IMR-90 (cell line): ENCODE results near the gene MAP3K9. TPM values are rescaled to one million over a fixed set of nuclear protein-coding genes. Genes with fewer than 3 reads are reported as not detected.

ENCODE experiments used
- ATAC-seq: fragments of 200-7000 bp; cut with Tn5 transposase; 2 replicates; pipeline ENCODE4 v1.9.1; 2020; ENCODE audit warnings: low read depth, mild to moderate bottlenecking, moderate library complexity
- BruUV-seq: library from RNA; stranded (reverse); fragments of 400-500 nt; replicated peaks from 2 replicates; lab custom pipeline; 2021; lab: Mats Ljungman, UMichigan
- CTCF ChIA-PET: fragments of 300-600 bp; formaldehyde crosslinking; extraction: SDS; loops from one replicate; lab custom pipeline; 2021; ENCODE audit warnings: antibody characterized with exemption; lab: Yijun Ruan, JAX
- POLR2A ChIA-PET: fragments of 300-600 bp; sonication (Branson Sonifier 250); formaldehyde crosslinking; loops from one replicate; lab custom pipeline; 2022; ENCODE audit warnings: antibody characterized with exemption; ENCODE audit not compliant: unreplicated experiment; lab: Charles Lee
- DNase-seq: peaks from one replicate; pipeline ENCODE4 v3.0.0; 2013
- H2AFZ ChIP-seq: replicated peaks from 2 replicates; pipeline ENCODE3; 2013; ENCODE audit warnings: low read length, mild to moderate bottlenecking; ENCODE audit not compliant: poor library complexity
- H2AK5ac ChIP-seq: 2 replicates; pipeline ENCODE4 v1.6.1; 2013; ENCODE audit warnings: low read depth, low read length, inconsistent platforms
- H2AK9ac ChIP-seq: replicated peaks from 2 replicates; pipeline ENCODE3; 2013; ENCODE audit warnings: mild to moderate bottlenecking, low read depth, low read length, moderate library complexity; ENCODE audit not compliant: poor library complexity
- H2BK120ac ChIP-seq: 2 replicates; pipeline ENCODE4 v1.6.1; 2013; ENCODE audit warnings: low read depth, low read length, inconsistent platforms
- H2BK15ac ChIP-seq: 3 replicates; pipeline ENCODE4 v1.6.1; 2013; ENCODE audit warnings: low read depth, low read length, inconsistent platforms
- H2BK20ac ChIP-seq: 2 replicates; pipeline ENCODE4 v1.6.1; 2013; ENCODE audit warnings: low read depth, mild to moderate bottlenecking, inconsistent platforms, low read length, moderate library complexity
- H2BK5ac ChIP-seq: 2 replicates; pipeline ENCODE4 v1.6.1; 2013; ENCODE audit warnings: mild to moderate bottlenecking, low read depth, low read length, inconsistent platforms; ENCODE audit not compliant: poor library complexity, severe bottlenecking
- H3K14ac ChIP-seq: replicated peaks from 2 replicates; pipeline ENCODE4 v1.6.1; 2013; ENCODE audit warnings: low read depth, low read length, inconsistent platforms
- H3K18ac ChIP-seq: 2 replicates; pipeline ENCODE4 v1.6.1; 2013; ENCODE audit warnings: low read depth, low read length, control low read depth
- H3K23ac ChIP-seq: 2 replicates; pipeline ENCODE4 v1.6.1; 2013; ENCODE audit warnings: low read depth, low read length, inconsistent platforms
- H3K27ac ChIP-seq: 2 replicates; pipeline ENCODE4 v1.5.1; 2013; ENCODE audit warnings: mild to moderate bottlenecking, control low read depth, low read length; ENCODE audit not compliant: insufficient read depth
- H3K27me3 ChIP-seq: 2 replicates; pipeline ENCODE4 v1.6.1; 2013; ENCODE audit warnings: low read length; ENCODE audit not compliant: control insufficient read depth, insufficient read depth
- H3K36me3 ChIP-seq: 2 replicates; pipeline ENCODE4 v1.6.1; 2013; ENCODE audit warnings: low read length, mixed read lengths; ENCODE audit not compliant: control insufficient read depth, insufficient read depth
- H3K4ac ChIP-seq: 2 replicates; pipeline ENCODE4 v1.6.1; 2013; ENCODE audit warnings: low read depth, low read length, inconsistent platforms
- H3K4me1 ChIP-seq: 2 replicates; pipeline ENCODE4 v1.6.1; 2013; ENCODE audit warnings: low read length, mixed read lengths; ENCODE audit not compliant: control insufficient read depth, insufficient read depth
- H3K4me2 ChIP-seq: 2 replicates; pipeline ENCODE4 v1.6.1; 2013; ENCODE audit warnings: low read depth, mild to moderate bottlenecking, control low read depth, low read length, moderate library complexity
- H3K4me3 ChIP-seq: 2 replicates; pipeline ENCODE4 v1.5.1; 2013; ENCODE audit warnings: low read depth, mild to moderate bottlenecking, control low read depth, low read length, moderate library complexity; ENCODE audit not compliant: insufficient read depth
- H3K56ac ChIP-seq: 2 replicates; pipeline ENCODE4 v1.6.1; 2013; ENCODE audit warnings: low read length, inconsistent platforms; ENCODE audit not compliant: insufficient read depth; ENCODE audit errors: extremely low read depth
- H3K79me1 ChIP-seq, 2 experiments: 2 replicates each; pipeline ENCODE4 v1.6.1; 2013; ENCODE audit warnings: low read length in 2 of 2, inconsistent platforms in 1 of 2, low read depth in 1 of 2
- H3K9ac ChIP-seq: 2 replicates; pipeline ENCODE4 v1.6.1; 2013; ENCODE audit warnings: low read depth, low read length, control low read depth
- H3K9me1 ChIP-seq: 2 replicates; pipeline ENCODE4 v1.6.1; 2013; ENCODE audit warnings: low read length, inconsistent platforms; ENCODE audit not compliant: insufficient read depth
- H3K9me3 ChIP-seq: 2 replicates; pipeline ENCODE4 v1.6.1; 2013; ENCODE audit warnings: low read length; ENCODE audit not compliant: control insufficient read depth, insufficient read depth
- H4K20me1 ChIP-seq: 2 replicates; pipeline ENCODE4 v1.6.1; 2013; ENCODE audit warnings: low read length, inconsistent platforms; ENCODE audit not compliant: insufficient read depth
- H4K5ac ChIP-seq: 2 replicates; pipeline ENCODE4 v1.6.1; 2013; ENCODE audit warnings: mild to moderate bottlenecking, low read depth, low read length, control low read depth
- H4K8ac ChIP-seq, 2 experiments: 2 replicates each; pipeline ENCODE4 v1.6.1; 2013; ENCODE audit warnings: low read depth in 2 of 2, low read length in 2 of 2, control low read depth in 1 of 2, inconsistent platforms in 1 of 2
- H4K91ac ChIP-seq: 2 replicates; pipeline ENCODE4 v1.6.1; 2013; ENCODE audit warnings: low read depth, low read length, inconsistent platforms; ENCODE audit not compliant: insufficient read depth
- CEBPB ChIP-seq: IDR thresholded peaks from 2 replicates; pipeline ENCODE4 v1.6.1; 2012; ENCODE audit warnings: low read depth, low read length, improper control_type of control experiment
- CHD1 ChIP-seq: IDR thresholded peaks from 2 replicates; pipeline ENCODE4 v1.6.1; 2012; ENCODE audit warnings: low read depth, low read length, improper control_type of control experiment
- FOS ChIP-seq: fragments of 150-350 bp; IDR thresholded peaks from 2 replicates; pipeline ENCODE4 v1.6.1; 2016; ENCODE audit warnings: low read depth, low read length
- MAFK ChIP-seq: IDR thresholded peaks from 2 replicates; pipeline ENCODE4 v1.6.1; 2012; ENCODE audit warnings: low read depth, low read length, improper control_type of control experiment
- MAZ ChIP-seq: IDR thresholded peaks from 2 replicates; pipeline ENCODE4 v1.6.1; 2012; ENCODE audit warnings: low read depth, mild to moderate bottlenecking, low read length, improper control_type of control experiment, moderate library complexity, borderline replicate concordance
- MXI1 ChIP-seq: IDR thresholded peaks from 2 replicates; pipeline ENCODE4 v1.6.1; 2012; ENCODE audit warnings: low read depth, mild to moderate bottlenecking, low read length, moderate library complexity, borderline replicate concordance
- NFE2L2 ChIP-seq: fragments of 150-350 bp; IDR thresholded peaks from 2 replicates; pipeline ENCODE4 v1.6.1; 2016; ENCODE audit warnings: low read depth, mild to moderate bottlenecking, low read length
- RAD21 ChIP-seq: IDR thresholded peaks from 2 replicates; pipeline ENCODE4 v1.6.1; 2012; ENCODE audit warnings: low read length, improper control_type of control experiment
- RCOR1 ChIP-seq: IDR thresholded peaks from 2 replicates; pipeline ENCODE4 v1.6.1; 2012; ENCODE audit warnings: mild to moderate bottlenecking, low read length, improper control_type of control experiment; ENCODE audit not compliant: insufficient replicate concordance
- RFX5 ChIP-seq: IDR thresholded peaks from 2 replicates; pipeline ENCODE4 v1.8.0; 2012; ENCODE audit warnings: low read depth, mild to moderate bottlenecking, low read length, moderate library complexity
- SMC3 ChIP-seq: fragments of 150-350 bp; IDR thresholded peaks from 2 replicates; pipeline ENCODE4 v1.6.1; 2016; ENCODE audit warnings: low read depth, mild to moderate bottlenecking, antibody characterized with exemption, low read length, moderate library complexity
- dilution Hi-C: fragments of 300-500 bp; cut with HindIII; formaldehyde crosslinking; loops from one replicate; pipeline ENCODE4 v1.14.3; 2018; ENCODE audit warnings: low sequenced_read_pairs; ENCODE audit not compliant: unreplicated experiment
- in situ Hi-C: fragments of 300-500 bp; cut with MboI; formaldehyde crosslinking; loops from 3 replicates; pipeline ENCODE4 v1.14.3; 2019; ENCODE audit warnings: low sequenced_read_pairs, inconsistent platforms, mixed read lengths
- intact Hi-C: fragments of 100-400 bp; cut with micrococcal nuclease; formaldehyde crosslinking; loops from 2 replicates; pipeline ENCODE4 v1.10.0; 2022
- polyA plus RNA-seq, 3 experiments: library from polyadenylated mRNA; depleted of rRNA; stranded (reverse); fragments of >200 nt; gene quantifications; 2 replicates each; pipeline ENCODE4 v1.2.3, GENCODE V29; 2012; ENCODE audit warnings: low replicate concordance in 1 of 3
- total RNA-seq: library from RNA; depleted of rRNA; stranded (reverse); fragments of >200 nt; gene quantifications from 2 replicates; pipeline ENCODE4 v1.2.3, GENCODE V29; 2012
- TF ChIP-seq, protein P1 (sequence below): fragments of 150-350 bp; IDR thresholded peaks from 2 replicates; pipeline ENCODE4 v1.6.1; 2016; ENCODE audit warnings: low read depth, mild to moderate bottlenecking, low read length, moderate library complexity, borderline replicate concordance
- TF ChIP-seq, protein P2 (sequence below): fragments of 150-350 bp; IDR thresholded peaks from 2 replicates; pipeline ENCODE4 v1.6.1; 2017; ENCODE audit warnings: mild to moderate bottlenecking, antibody characterized with exemption, low read length, low read depth
- TF ChIP-seq, protein P3 (sequence below): conservative IDR thresholded peaks from 2 replicates; pipeline ENCODE4 v1.5.1; 2012; ENCODE audit warnings: mild to moderate bottlenecking, low read depth, low read length, improper control_type of control experiment

Gene MAP3K9
- total and polyA plus RNA-seq, 2 of the 4 experiments (the other 2 are of a cell fraction), result 0.17 to 0.18 TPM

DNA sequence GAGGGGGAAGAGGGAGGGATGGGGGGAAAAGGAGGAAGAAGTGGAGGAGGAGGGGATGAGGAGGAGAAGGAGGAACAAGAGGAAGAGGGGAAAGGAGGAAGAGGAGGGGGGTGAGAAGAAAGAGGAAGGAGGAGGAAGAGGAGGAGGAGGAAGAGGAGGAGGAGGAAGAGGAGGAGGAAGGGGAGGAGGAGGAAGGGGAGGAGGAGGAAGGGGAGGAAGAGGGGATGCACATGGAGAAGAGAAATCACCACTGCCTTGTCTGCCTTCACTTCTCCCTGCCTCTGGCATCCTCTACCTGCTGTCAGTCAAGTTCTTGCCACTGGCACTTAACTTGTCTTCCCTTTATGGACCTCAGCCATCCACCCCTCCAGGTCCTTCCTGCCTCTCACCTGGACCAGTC is 107.7 kb downstream of the MAP3K9 start:
- no peak for ATAC-seq

More for the DNA sequence above, 107.7 kb downstream of the MAP3K9 start:
- Histone ChIP-seq H3K23ac (no peak overlapping the region), H3K9me3 (no peaks in the 10 kb centered on the region), H3K36me3 (no peaks in the 10 kb centered on the region), H3K27ac (no peak overlapping the region), H2BK15ac (no peak overlapping the region), H3K14ac (no peak overlapping the region), H3K9ac (no peak overlapping the region), H3K4ac (no peak overlapping the region), H3K18ac (no peak overlapping the region), H2BK120ac (no peak overlapping the region), H4K5ac (no peak overlapping the region), H3K79me1 (no peaks in the 10 kb centered on the region), H3K4me2 (no peak overlapping the region), H4K20me1 (no peaks in the 10 kb centered on the region), H4K91ac (no peak overlapping the region), H3K27me3 (peaks cover 7% of the 10 kb centered on the region), H2AFZ (no peak overlapping the region), H4K8ac (no peak overlapping the region), H3K4me1 (no peaks in the 10 kb centered on the region), H2BK20ac (no peak overlapping the region), H3K9me1 (no peaks in the 10 kb centered on the region), H2BK5ac (no peak overlapping the region), H2AK5ac (no peak overlapping the region), H3K56ac (no peak overlapping the region), H2AK9ac (no peak overlapping the region), H3K4me3 (no peak overlapping the region)
- intact Hi-C loops, result no loop called here
- POLR2A ChIA-PET, result no interaction called here
- CTCF ChIA-PET, result interaction anchor here (0.6 kb wide), 1 partner anchor 113 kb away, joined by 3 read pairs; no protein-coding TSS in a partner anchor
- TF ChIP-seq MAFK (no peak), NFE2L2 (no peak), SMC3 (no peak), RAD21 (no peak), MXI1 (no peak), CHD1 (no peak), CEBPB (no peak), MAZ (no peak), RFX5 (no peak), FOS (no peak), RCOR1 (no peak)
- TF ChIP-seq, protein P1, sequence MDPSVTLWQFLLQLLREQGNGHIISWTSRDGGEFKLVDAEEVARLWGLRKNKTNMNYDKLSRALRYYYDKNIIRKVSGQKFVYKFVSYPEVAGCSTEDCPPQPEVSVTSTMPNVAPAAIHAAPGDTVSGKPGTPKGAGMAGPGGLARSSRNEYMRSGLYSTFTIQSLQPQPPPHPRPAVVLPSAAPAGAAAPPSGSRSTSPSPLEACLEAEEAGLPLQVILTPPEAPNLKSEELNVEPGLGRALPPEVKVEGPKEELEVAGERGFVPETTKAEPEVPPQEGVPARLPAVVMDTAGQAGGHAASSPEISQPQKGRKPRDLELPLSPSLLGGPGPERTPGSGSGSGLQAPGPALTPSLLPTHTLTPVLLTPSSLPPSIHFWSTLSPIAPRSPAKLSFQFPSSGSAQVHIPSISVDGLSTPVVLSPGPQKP, result no peak
- TF ChIP-seq, protein P2, sequence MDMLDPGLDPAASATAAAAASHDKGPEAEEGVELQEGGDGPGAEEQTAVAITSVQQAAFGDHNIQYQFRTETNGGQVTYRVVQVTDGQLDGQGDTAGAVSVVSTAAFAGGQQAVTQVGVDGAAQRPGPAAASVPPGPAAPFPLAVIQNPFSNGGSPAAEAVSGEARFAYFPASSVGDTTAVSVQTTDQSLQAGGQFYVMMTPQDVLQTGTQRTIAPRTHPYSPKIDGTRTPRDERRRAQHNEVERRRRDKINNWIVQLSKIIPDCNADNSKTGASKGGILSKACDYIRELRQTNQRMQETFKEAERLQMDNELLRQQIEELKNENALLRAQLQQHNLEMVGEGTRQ, result no peak
- TF ChIP-seq, protein P3, sequence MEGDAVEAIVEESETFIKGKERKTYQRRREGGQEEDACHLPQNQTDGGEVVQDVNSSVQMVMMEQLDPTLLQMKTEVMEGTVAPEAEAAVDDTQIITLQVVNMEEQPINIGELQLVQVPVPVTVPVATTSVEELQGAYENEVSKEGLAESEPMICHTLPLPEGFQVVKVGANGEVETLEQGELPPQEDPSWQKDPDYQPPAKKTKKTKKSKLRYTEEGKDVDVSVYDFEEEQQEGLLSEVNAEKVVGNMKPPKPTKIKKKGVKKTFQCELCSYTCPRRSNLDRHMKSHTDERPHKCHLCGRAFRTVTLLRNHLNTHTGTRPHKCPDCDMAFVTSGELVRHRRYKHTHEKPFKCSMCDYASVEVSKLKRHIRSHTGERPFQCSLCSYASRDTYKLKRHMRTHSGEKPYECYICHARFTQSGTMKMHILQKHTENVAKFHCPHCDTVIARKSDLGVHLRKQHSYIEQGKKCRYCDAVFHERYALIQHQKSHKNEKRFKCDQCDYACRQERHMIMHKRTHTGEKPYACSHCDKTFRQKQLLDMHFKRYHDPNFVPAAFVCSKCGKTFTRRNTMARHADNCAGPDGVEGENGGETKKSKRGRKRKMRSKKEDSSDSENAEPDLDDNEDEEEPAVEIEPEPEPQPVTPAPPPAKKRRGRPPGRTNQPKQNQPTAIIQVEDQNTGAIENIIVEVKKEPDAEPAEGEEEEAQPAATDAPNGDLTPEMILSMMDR, result no peak
- DNase-seq, result no peak
- BruUV-seq, result no TSS peak
- dilution Hi-C loops, result no loop called here
- in situ Hi-C loops, result no loop called here
